HepG2 (cell line): ENCODE measurements around the gene ABCC1. TPM values are rescaled to one million over a fixed set of nuclear protein-coding genes. Genes with fewer than 3 reads are reported as not detected.
A peak's percentile ranks its signal among the peaks of the same experiment; 100 is the strongest.

Experiments
- ATAC-seq: fragments of 200-7000 bp; cut with Tn5 transposase; 3 replicates; pipeline ENCODE4 v1.9.1; 2020; ENCODE audit warnings: mild to moderate bottlenecking, moderate library complexity
- BruUV-seq: library from RNA; stranded (reverse); fragments of 400-500 nt; replicated peaks from 2 replicates; lab custom pipeline; 2021; lab: Mats Ljungman, UMichigan
- CTCF ChIA-PET: fragments of 300-600 bp; formaldehyde crosslinking; extraction: SDS; loops from one replicate; lab custom pipeline; 2021; ENCODE audit warnings: low total read pairs, inconsistent platforms, low intra/inter-chr PET ratio; lab: Yijun Ruan, JAX
- POLR2A ChIA-PET: fragments of 350-600 bp; sonication (Branson Sonifier 250); formaldehyde crosslinking; loops from one replicate; lab custom pipeline; 2020; ENCODE audit warnings: antibody characterized with exemption, inconsistent platforms; lab: Yijun Ruan, JAX
- DNase-seq: peaks from one replicate; pipeline ENCODE4 v3.0.0-alpha.2; 2015; ENCODE audit warnings: low spot score
- FAIRE-seq: peaks from 3 replicates; lab custom pipeline; 2011; peaks lifted over from hg19 to GRCh38; lab: Jason Lieb, UNC
- H2AFZ ChIP-seq: one replicate; pipeline ENCODE4 v1.6.1; 2011; ENCODE audit warnings: low read length, inconsistent platforms
- H3K27ac ChIP-seq: fragments of 300-600 bp; 3 replicates; pipeline ENCODE4 v1.8.0; 2011; ENCODE audit warnings: mixed run types, mild to moderate bottlenecking, mixed read lengths, low read length, inconsistent platforms; ENCODE audit not compliant: insufficient read depth; ENCODE audit errors: extremely low read length
- H3K27me3 ChIP-seq, 2 experiments: fragments of 200-600 bp in 1 of 2; 2 replicates in 1 of 2; 3 replicates in 1 of 2; pipeline versions ENCODE4 v1.6.0 to v1.8.0; 2011; ENCODE audit warnings: low read length in 2 of 2, mild to moderate bottlenecking in 2 of 2, moderate library complexity in 2 of 2, inconsistent platforms in 1 of 2; ENCODE audit not compliant: insufficient read depth in 2 of 2, control insufficient read depth in 1 of 2
- H3K36me3 ChIP-seq, 2 experiments: fragments of 200-600 bp in 1 of 2; replicated peaks in 1 of 2; 2 replicates in 1 of 2; 3 replicates in 1 of 2; pipeline versions ENCODE4 v1.5.1 to v1.8.0; 2011; ENCODE audit warnings: low read length in 2 of 2, inconsistent platforms in 1 of 2; ENCODE audit not compliant: insufficient read depth in 2 of 2, control insufficient read depth in 1 of 2
- H3K4me1 ChIP-seq: 2 replicates; pipeline ENCODE4 v1.5.1; 2012; ENCODE audit warnings: low read length, inconsistent platforms; ENCODE audit not compliant: insufficient read depth
- H3K4me2 ChIP-seq: 2 replicates; pipeline ENCODE4 v1.6.0; 2011; ENCODE audit warnings: low read depth, low read length, inconsistent platforms
- H3K4me3 ChIP-seq, 3 experiments: fragments of 200-600 bp in 1 of 3; sonication (generic), shearing (Covaris generic) in 1 of 3; replicated peaks in 1 of 3; 2 replicates each; pipeline ENCODE4 v1.5.1; 2011 to 2016; ENCODE audit warnings: low read length in 3 of 3, inconsistent platforms in 2 of 3, low read depth in 2 of 3, mild to moderate bottlenecking in 2 of 3, control low read depth in 1 of 3, mixed read lengths in 1 of 3; ENCODE audit not compliant: insufficient read depth in 1 of 3
- H3K79me2 ChIP-seq: one replicate; pipeline ENCODE4 v1.6.1; 2011; ENCODE audit warnings: low read length, inconsistent platforms; ENCODE audit not compliant: insufficient read depth
- H3K9ac ChIP-seq: 2 replicates; pipeline ENCODE4 v1.6.0; 2011; ENCODE audit warnings: mild to moderate bottlenecking, low read depth, low read length, inconsistent platforms; ENCODE audit not compliant: insufficient read depth
- H3K9me3 ChIP-seq: 2 replicates; pipeline ENCODE4 v1.5.1; 2012; ENCODE audit warnings: mild to moderate bottlenecking, low read length
- H4K20me1 ChIP-seq: 2 replicates; pipeline ENCODE4 v1.6.0; 2011; ENCODE audit warnings: inconsistent platforms, mild to moderate bottlenecking, low read length, moderate library complexity; ENCODE audit not compliant: insufficient read depth
- NFE2L2 ChIP-seq: fragments of 150-350 bp; IDR thresholded peaks from 2 replicates; pipeline ENCODE4 v1.6.1; 2014; ENCODE audit warnings: low read length
- ZNF20 ChIP-seq: sonication (generic); formaldehyde crosslinking; IDR thresholded peaks from 2 replicates; pipeline ENCODE4 v1.4.0; 2020; ENCODE audit warnings: mild to moderate bottlenecking, moderate library complexity, missing genetic modification reagents
- ZNF605 ChIP-seq: sonication (generic); formaldehyde crosslinking; IDR thresholded peaks from 2 replicates; pipeline ENCODE4 v1.8.0; 2022; ENCODE audit warnings: mild to moderate bottlenecking, missing genetic modification reagents
- ZNF687 ChIP-seq: sonication (generic); formaldehyde crosslinking; IDR thresholded peaks from 2 replicates; pipeline ENCODE4 v1.5.1; 2020; ENCODE audit warnings: mild to moderate bottlenecking, missing genetic modification reagents, moderate library complexity
- WGBS: methylation state at CpG from one replicate; pipeline ENCODE4 v1.1.6; 2017; ENCODE audit warnings: low lambda C conversion rate; 5-methylcytosine and 5-hydroxymethylcytosine counted together
- in situ Hi-C: cut with HindIII; loops from 2 replicates; pipeline ENCODE4 v1.10.0; 2017; ENCODE audit warnings: low pct_unique_long_range_greater_than_20kb; ENCODE audit not compliant: extremely low pct_ligation_motif_present
- intact Hi-C: fragments of 100-400 bp; cut with micrococcal nuclease; formaldehyde crosslinking; loops from one replicate; pipeline ENCODE4 v1.10.0; 2022; ENCODE audit not compliant: unreplicated experiment
- polyA plus RNA-seq, 8 experiments: library from polyadenylated mRNA; depleted of rRNA in 3 of 8; stranded (reverse) in 7 of 8; unstranded in 1 of 8; fragments of >200 nt; fragmentation: Illumina TruSeq in 4 of 8; extraction: Trizol in 4 of 8; gene quantifications; 2 replicates each; pipeline versions ENCODE4 v1.2.1 to v1.2.3, GENCODE V29; 2011 to 2016; ENCODE audit warnings: low read depth in 4 of 8, missing spikeins in 1 of 8, mixed read lengths in 1 of 8; ENCODE audit not compliant: insufficient read depth in 1 of 8
- total RNA-seq, 5 experiments: library from RNA; depleted of rRNA; stranded (reverse); fragments of >200 nt; fragmentation: Illumina TruSeq; extraction: Trizol; gene quantifications; 2 replicates each; pipeline ENCODE4 v1.2.3, GENCODE V29; 2016; ENCODE audit warnings: low read depth in 1 of 5

The ABCC1 gene
- total and polyA plus RNA-seq, 2 of the 13 experiments (the other 11 are each of a cell fraction or from before 2014, with no cell fraction given), result 13.0 to 30.6 TPM

DNA sequence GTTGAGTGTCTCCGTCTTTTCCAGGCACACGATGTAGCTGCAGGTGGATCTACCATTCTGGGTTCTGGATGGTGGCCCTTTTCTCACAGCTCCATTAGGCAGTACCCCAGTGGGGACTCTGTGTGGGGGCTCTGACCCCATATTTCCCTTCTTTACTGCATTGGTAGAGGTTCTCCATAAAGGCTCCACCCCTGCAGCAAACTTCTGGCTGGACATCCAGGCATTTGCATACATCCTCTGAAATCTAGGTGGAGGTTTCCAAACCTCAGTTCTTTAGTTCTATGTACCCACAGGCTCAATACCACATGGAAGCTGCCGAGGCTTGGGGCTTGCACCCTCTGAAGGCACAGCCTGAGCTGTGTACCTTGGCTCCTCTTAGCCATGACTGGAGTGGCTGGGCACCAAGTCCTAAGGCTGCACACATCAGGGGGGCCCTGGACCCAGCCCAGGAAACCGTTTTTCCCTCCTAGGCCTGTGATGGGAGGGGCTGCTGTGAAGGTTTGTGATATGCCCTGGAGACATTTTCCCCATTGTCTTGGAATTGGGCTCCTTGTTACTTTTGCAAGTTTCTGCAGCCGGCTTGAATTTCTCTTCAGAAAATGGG is 14.0 kb downstream of the ABCC1 start:
- Histone ChIP-seq H2AFZ (no peak overlapping the region), H3K4me1 (peaks cover 32% of the 10 kb centered on the region), H3K36me3 (peaks cover 0 to 8% of the 10 kb centered on the region in 2 experiments; a peak in 3 of 5 replicates), H3K4me2 (no peak overlapping the region), H3K27ac (no peak overlapping the region), H4K20me1 (peaks cover 36% of the 10 kb centered on the region), H3K9ac (no peak overlapping the region), H3K27me3 (no peaks in the 10 kb centered on the region), H3K9me3 (peaks cover 7% of the 10 kb centered on the region; the same call in 1 of the 2 replicates), H3K4me3 (no peak overlapping the region)
- DNase-seq (no peak), ATAC-seq (no peak), FAIRE-seq (no peak)
- in situ Hi-C loops (no loop called here), intact Hi-C loops (no loop called here)
- WGBS, result 98% methylated on average over 5 of the region's 5 CpGs
- ChIA-PET CTCF (no interaction called here), POLR2A (interaction anchor here (0.9 kb wide), 1 partner anchor 33 kb away, joined by 3 read pairs; no protein-coding TSS in a partner anchor)
- BruUV-seq, result no TSS peak
- 0 out of 2 replicates have a peak, but pooled peaks have one; percentile 6 for TF ChIP-seq ZNF687
- TF ChIP-seq ZNF20 (CRISPR knock-in tag), result no peak
- 0 out of 2 replicates have a peak, but pooled peaks have one; percentile 11 for TF ChIP-seq ZNF605 (CRISPR knock-in tag)
- TF ChIP-seq NFE2L2, result no peak
- TF ChIP-seq, all 625 proteins: peak for 2
- H3K79me2 ChIP-seq, result peaks cover 90% of the 10 kb centered on the region
